ENCODE data around the gene TANK.
"Not testable (repeated sequence)": the region's sequence is repeated elsewhere in the genome, so short reads cannot be mapped to it uniquely, and the experiment has no call there.

TANK gene

DNA sequence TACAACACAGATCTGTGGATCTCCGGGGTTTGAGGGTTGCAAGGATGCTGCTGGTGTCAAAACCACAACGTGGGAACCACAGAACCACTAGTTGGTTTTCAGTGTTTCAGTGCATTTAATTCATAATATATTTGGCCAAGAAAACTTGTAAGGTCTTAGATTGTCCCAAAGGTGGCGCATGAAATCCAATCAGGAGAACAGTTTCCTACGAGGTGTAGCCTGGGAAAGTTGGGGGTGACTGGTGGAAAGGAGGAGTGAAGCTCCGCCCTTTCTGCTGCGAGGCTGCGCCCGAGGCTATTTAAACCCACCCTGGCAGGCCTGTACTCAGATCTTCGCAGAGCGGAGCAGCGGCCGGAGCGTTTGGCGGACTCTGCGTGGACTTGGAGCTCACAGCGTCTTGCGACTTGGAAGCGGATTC lies 120.7 kb downstream of the TANK start:
- not testable (repeated sequence) for DNase-seq

GRCh38 chr2:161281615-161282310 lies 121.5 kb downstream of the TANK start:
- not testable (repeated sequence) for DNase-seq

DNA sequence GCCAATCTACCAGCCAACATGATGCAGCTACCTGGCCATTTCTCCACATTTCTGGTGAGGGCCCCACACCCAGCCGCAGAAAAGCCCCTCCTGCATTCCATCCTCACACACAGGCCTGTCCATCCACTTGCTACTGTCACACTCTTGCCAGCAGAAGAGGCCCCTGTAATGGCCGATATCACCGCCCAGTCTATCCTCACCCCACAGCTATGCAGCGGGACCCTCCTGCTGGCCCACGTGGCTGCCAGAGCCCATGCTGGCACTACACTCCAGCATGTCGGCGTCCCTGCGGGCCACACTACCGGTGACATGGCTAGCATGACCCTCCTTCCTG lies 122.0 kb downstream of the TANK start:
- DNase-seq, result not testable (repeated sequence)

- no peak for DNase-seq
These were observed 123.7 kb downstream of the TANK start for GRCh38 chr2:161283926-161284325.

Data from NCI-H1092 (cell line).